K562 (cell line): ENCODE results near the gene TRIM51. TPM values are rescaled to one million over a fixed set of nuclear protein-coding genes. Genes with fewer than 3 reads are reported as not detected.
"Not testable (repeated sequence)": the region's sequence is repeated elsewhere in the genome, so short reads cannot be mapped to it uniquely, and the experiment has no call there.

Source experiments
- ATAC-seq: fragments of 200-7000 bp; cut with Tn5 transposase; 3 replicates; pipeline ENCODE4 v1.9.1; 2020; ENCODE audit warnings: moderate library complexity
- BruUV-seq: library from RNA; stranded (reverse); fragments of 400-500 nt; replicated peaks from 2 replicates; lab custom pipeline; 2021; lab: Mats Ljungman, UMichigan
- CTCF ChIA-PET: fragments of 300-600 bp; formaldehyde crosslinking; extraction: SDS; loops from one replicate; lab custom pipeline; 2021; ENCODE audit warnings: low intra/inter-chr PET ratio; lab: Yijun Ruan, JAX
- POLR2A ChIA-PET: fragments of 300-600, 350-650 bp; sonication (Branson Sonifier 250); formaldehyde crosslinking; extraction: SDS; loops from one replicate; lab custom pipeline; 2021; ENCODE audit warnings: antibody characterized with exemption, inconsistent platforms; lab: Yijun Ruan, JAX
- DNase-seq, 4 experiments: peaks; one replicate each; pipeline versions ENCODE4 v3.0.0 to v3.0.0-alpha.2; 2011 to 2018; ENCODE audit warnings: low spot score in 3 of 4, mixed read lengths in 3 of 4; ENCODE audit errors: extremely low read depth in 1 of 4
- FAIRE-seq: peaks from 2 replicates; lab custom pipeline; 2011; peaks lifted over from hg19 to GRCh38; lab: Jason Lieb, UNC
- H2AFZ ChIP-seq: 2 replicates; pipeline ENCODE4 v1.6.0; 2011; ENCODE audit warnings: low read depth, low read length, control low read depth, inconsistent platforms
- H3K27ac ChIP-seq: fragments of 200-600 bp; 3 replicates; pipeline ENCODE4 v1.8.0; 2011; ENCODE audit warnings: low read depth, mild to moderate bottlenecking, control low read depth, inconsistent platforms, low read length, moderate library complexity, mixed read lengths; ENCODE audit errors: extremely low read depth
- H3K27me3 ChIP-seq, 2 experiments: fragments of 300-600 bp in 1 of 2; 2 replicates in 1 of 2; 3 replicates in 1 of 2; pipeline versions ENCODE4 v1.6.0 to v1.8.0; 2011; ENCODE audit warnings: inconsistent platforms in 2 of 2, low read length in 2 of 2, mild to moderate bottlenecking in 1 of 2, mixed read lengths in 1 of 2, moderate library complexity in 1 of 2; ENCODE audit not compliant: control insufficient read depth in 2 of 2, insufficient read depth in 2 of 2
- H3K36me3 ChIP-seq: fragments of 300-600 bp; 3 replicates; pipeline ENCODE4 v1.8.0; 2011; ENCODE audit warnings: mild to moderate bottlenecking, low read length, inconsistent platforms; ENCODE audit not compliant: control insufficient read depth, insufficient read depth
- H3K4me1 ChIP-seq, 2 experiments: fragments of 200-600 bp in 1 of 2; replicated peaks in 1 of 2; 2 replicates in 1 of 2; 3 replicates in 1 of 2; pipeline versions ENCODE4 v1.5.1 to v1.8.0; 2011; ENCODE audit warnings: inconsistent platforms in 2 of 2, low read length in 2 of 2, mild to moderate bottlenecking in 1 of 2, mixed read lengths in 1 of 2, moderate library complexity in 1 of 2; ENCODE audit not compliant: control insufficient read depth in 2 of 2, insufficient read depth in 2 of 2
- H3K4me2 ChIP-seq: 2 replicates; pipeline ENCODE4 v1.6.1; 2011; ENCODE audit warnings: low read length, control low read depth, inconsistent platforms, mixed read lengths; ENCODE audit not compliant: insufficient read depth
- H3K4me3 ChIP-seq: fragments of 200-600 bp; sonication (generic), shearing (Covaris generic); 2 replicates; pipeline ENCODE4 v1.5.1; 2016; ENCODE audit warnings: control low read depth, inconsistent platforms
- H3K79me2 ChIP-seq: fragments of 200-600 bp; 3 replicates; pipeline ENCODE4 v1.8.0; 2011; ENCODE audit warnings: low read length, inconsistent platforms; ENCODE audit not compliant: control insufficient read depth, insufficient read depth
- H3K9ac ChIP-seq, 2 experiments: 2 replicates each; pipeline versions ENCODE4 v1.6.0 to v1.6.1; 2011; ENCODE audit warnings: low read depth in 2 of 2, low read length in 2 of 2, control low read depth in 1 of 2, inconsistent platforms in 1 of 2, mild to moderate bottlenecking in 1 of 2, mixed read lengths in 1 of 2; ENCODE audit not compliant: insufficient read depth in 1 of 2
- H3K9me1 ChIP-seq: one replicate; pipeline ENCODE4 v1.6.0; 2011; ENCODE audit warnings: inconsistent platforms, mild to moderate bottlenecking, low read length, moderate library complexity; ENCODE audit not compliant: control insufficient read depth, insufficient read depth
- H3K9me3 ChIP-seq: replicated peaks from 2 replicates; pipeline ENCODE4 v1.5.1; 2011; ENCODE audit warnings: low read depth, low read length, inconsistent platforms; ENCODE audit not compliant: control insufficient read depth, insufficient read depth
- H4K20me1 ChIP-seq: replicated peaks from 2 replicates; pipeline ENCODE4 v1.6.1; 2011; ENCODE audit warnings: low read length, inconsistent platforms, mixed read lengths; ENCODE audit not compliant: control insufficient read depth, insufficient read depth
- WGBS: fragments of 100-300 bp; shearing (Covaris generic); methylation state at CpG from one replicate; pipeline ENCODE4 v1.1.6; 2016; ENCODE audit warnings: low coverage, mixed read lengths; ENCODE audit not compliant: insufficient coverage; ENCODE audit errors: missing lambda C conversion rate; 5-methylcytosine and 5-hydroxymethylcytosine counted together
- in situ Hi-C: fragments of 300-500 bp; cut with MboI; formaldehyde crosslinking; loops from 4 replicates; pipeline ENCODE4 v1.15.0; 2018; ENCODE audit warnings: inconsistent platforms, mixed read lengths
- intact Hi-C: fragments of 100-400 bp; cut with micrococcal nuclease; formaldehyde crosslinking; loops from 2 replicates; pipeline ENCODE4 v1.14.2; 2022
- polyA plus RNA-seq, 8 experiments: library from polyadenylated mRNA; depleted of rRNA in 4 of 8; stranded (reverse) in 5 of 8; unstranded in 3 of 8; fragments of >200 nt; fragmentation: Nextera tagmentation in 2 of 8; fragmentation: Illumina TruSeq in 1 of 8; extraction: Ambion mirVana in 2 of 8; extraction: Trizol in 1 of 8; gene quantifications; 2 replicates each; pipeline versions ENCODE4 v1.2.1 to v1.2.3, GENCODE V29; 2011 to 2014; ENCODE audit warnings: inconsistent platforms in 1 of 8, missing spikeins in 1 of 8
- total RNA-seq, 7 experiments: library from RNA; depleted of rRNA in 6 of 7; stranded (reverse); fragments of >200 nt in 6 of 7; fragmentation: Illumina TruSeq in 2 of 7; extraction: Trizol in 2 of 7; gene quantifications; 2 replicates each; pipeline versions ENCODE4 v1.2.1 to v1.2.3, GENCODE V29; 2011 to 2021; ENCODE audit warnings: low replicate concordance in 1 of 7

The TRIM51 gene
- total and polyA plus RNA-seq, 9 of the 15 experiments (the other 6 are each of a cell fraction or from before 2014, with no cell fraction given) = not detected

DNA sequence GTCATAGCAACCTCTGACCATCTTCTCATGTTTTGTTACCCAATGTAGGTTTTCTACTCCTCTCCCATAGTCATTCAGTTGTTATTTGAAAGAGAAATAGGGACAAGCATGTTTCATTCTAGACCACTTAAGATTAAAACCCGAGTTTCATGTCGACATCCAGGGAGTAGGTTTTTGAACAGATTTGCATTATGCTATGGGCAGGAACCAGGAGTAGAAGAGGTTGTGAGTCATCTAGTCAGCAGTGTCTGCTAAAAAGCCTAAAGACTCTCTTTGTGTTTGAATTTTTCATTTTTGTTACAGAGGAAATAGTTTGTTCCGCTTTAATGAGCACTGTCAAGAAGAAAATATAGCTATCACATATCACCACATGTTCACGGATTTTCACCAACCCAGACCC is 1.9 kb downstream of the TRIM51 start:
- FAIRE-seq, in situ Hi-C loops, H3K27me3 ChIP-seq, H3K4me2 ChIP-seq, H3K27ac ChIP-seq, DNase-seq, H3K9me3 ChIP-seq, ATAC-seq, H3K4me3 ChIP-seq, intact Hi-C loops, H3K9me1 ChIP-seq, POLR2A ChIA-PET, H3K4me1 ChIP-seq, H2AFZ ChIP-seq, CTCF ChIA-PET, H3K79me2 ChIP-seq, BruUV-seq, H3K9ac ChIP-seq, H3K36me3 ChIP-seq, H4K20me1 ChIP-seq: not testable (repeated sequence)
- 2% methylated on average over 4 of the region's 4 CpGs for WGBS

DNA sequence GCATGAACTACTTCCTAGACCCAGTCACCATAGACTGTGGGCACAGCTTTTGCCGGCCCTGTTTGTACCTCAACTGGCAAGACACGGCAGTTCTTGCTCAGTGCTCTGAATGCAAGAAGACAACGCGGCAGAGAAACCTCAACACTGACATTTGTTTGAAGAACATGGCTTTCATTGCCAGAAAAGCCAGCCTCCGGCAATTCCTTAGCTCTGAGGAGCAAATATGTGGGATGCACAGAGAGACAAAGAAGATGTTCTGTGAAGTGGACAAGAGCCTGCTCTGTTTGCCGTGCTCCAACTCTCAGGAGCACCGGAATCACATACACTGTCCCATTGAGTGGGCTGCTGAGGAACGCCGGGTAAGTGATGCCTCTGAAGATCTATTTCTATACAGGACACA is 2.4 kb downstream of the TRIM51 start:
- H3K4me1 ChIP-seq, H4K20me1 ChIP-seq, in situ Hi-C loops, POLR2A ChIA-PET, H3K27me3 ChIP-seq, intact Hi-C loops, H3K79me2 ChIP-seq, FAIRE-seq, H3K36me3 ChIP-seq, H3K9me3 ChIP-seq, H2AFZ ChIP-seq, ATAC-seq, H3K27ac ChIP-seq, H3K9me1 ChIP-seq, H3K4me3 ChIP-seq, CTCF ChIA-PET, H3K4me2 ChIP-seq, BruUV-seq, H3K9ac ChIP-seq, DNase-seq: not testable (repeated sequence)
- WGBS = 0% methylated on average over 8 of the region's 9 CpGs
